Measurements from ENCODE around the gene RAMACL.

DNA sequence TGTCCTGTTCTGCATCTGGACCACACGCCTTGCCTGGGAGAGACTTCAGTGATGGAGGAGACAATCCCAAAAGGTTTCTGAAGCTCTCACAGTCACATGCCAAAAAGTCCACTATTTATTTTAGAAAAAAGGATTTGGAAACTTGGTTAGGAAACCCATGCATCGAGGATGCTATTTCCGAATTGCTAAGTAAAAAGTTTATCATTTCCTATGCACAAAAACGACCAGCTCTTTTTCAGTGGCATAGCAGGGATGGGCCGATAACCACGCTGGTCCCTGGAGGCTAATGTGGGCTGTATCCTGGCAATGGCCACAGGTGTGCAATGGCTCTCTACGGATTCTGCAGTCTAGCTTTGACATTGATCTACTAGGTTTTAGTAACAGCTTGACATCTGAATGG is 33.9 kb downstream of the RAMACL start:
- TF ChIP-seq, protein P1, sequence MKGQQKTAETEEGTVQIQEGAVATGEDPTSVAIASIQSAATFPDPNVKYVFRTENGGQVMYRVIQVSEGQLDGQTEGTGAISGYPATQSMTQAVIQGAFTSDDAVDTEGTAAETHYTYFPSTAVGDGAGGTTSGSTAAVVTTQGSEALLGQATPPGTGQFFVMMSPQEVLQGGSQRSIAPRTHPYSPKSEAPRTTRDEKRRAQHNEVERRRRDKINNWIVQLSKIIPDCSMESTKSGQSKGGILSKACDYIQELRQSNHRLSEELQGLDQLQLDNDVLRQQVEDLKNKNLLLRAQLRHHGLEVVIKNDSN (IDR thresholded peaks at IDR 0.05) = no peak
- no peak for TF ChIP-seq ZBTB7A (IDR thresholded peaks at IDR 0.05; ENCODE audit: low read depth)
- TF ChIP-seq, protein P2, sequence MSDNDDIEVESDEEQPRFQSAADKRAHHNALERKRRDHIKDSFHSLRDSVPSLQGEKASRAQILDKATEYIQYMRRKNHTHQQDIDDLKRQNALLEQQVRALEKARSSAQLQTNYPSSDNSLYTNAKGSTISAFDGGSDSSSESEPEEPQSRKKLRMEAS (IDR thresholded peaks at IDR 0.05) = no peak
- TF ChIP-seq CEBPB (IDR thresholded peaks at IDR 0.05) = no peak
- TF ChIP-seq YY1 (IDR thresholded peaks at IDR 0.05; ENCODE audit: low read depth) = no peak
- TF ChIP-seq EGR1 (IDR thresholded peaks at IDR 0.05) = no peak
- TF ChIP-seq CREB1 (IDR thresholded peaks at IDR 0.05; ENCODE audit: low read depth) = no peak
- no peak for TF ChIP-seq EP300 (IDR thresholded peaks at IDR 0.05; ENCODE audit: borderline replicate concordance)
- no peak for TF ChIP-seq RAD21 (IDR thresholded peaks at IDR 0.05; ENCODE audit: low read depth)
- no peak for TF ChIP-seq TAF1 (IDR thresholded peaks at IDR 0.05; ENCODE audit: low read depth)
- TF ChIP-seq TCF12 (IDR thresholded peaks at IDR 0.05; ENCODE audit: low read depth) = no peak
- TF ChIP-seq, protein P3, sequence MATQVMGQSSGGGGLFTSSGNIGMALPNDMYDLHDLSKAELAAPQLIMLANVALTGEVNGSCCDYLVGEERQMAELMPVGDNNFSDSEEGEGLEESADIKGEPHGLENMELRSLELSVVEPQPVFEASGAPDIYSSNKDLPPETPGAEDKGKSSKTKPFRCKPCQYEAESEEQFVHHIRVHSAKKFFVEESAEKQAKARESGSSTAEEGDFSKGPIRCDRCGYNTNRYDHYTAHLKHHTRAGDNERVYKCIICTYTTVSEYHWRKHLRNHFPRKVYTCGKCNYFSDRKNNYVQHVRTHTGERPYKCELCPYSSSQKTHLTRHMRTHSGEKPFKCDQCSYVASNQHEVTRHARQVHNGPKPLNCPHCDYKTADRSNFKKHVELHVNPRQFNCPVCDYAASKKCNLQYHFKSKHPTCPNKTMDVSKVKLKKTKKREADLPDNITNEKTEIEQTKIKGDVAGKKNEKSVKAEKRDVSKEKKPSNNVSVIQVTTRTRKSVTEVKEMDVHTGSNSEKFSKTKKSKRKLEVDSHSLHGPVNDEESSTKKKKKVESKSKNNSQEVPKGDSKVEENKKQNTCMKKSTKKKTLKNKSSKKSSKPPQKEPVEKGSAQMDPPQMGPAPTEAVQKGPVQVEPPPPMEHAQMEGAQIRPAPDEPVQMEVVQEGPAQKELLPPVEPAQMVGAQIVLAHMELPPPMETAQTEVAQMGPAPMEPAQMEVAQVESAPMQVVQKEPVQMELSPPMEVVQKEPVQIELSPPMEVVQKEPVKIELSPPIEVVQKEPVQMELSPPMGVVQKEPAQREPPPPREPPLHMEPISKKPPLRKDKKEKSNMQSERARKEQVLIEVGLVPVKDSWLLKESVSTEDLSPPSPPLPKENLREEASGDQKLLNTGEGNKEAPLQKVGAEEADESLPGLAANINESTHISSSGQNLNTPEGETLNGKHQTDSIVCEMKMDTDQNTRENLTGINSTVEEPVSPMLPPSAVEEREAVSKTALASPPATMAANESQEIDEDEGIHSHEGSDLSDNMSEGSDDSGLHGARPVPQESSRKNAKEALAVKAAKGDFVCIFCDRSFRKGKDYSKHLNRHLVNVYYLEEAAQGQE (IDR thresholded peaks at IDR 0.05; ENCODE audit: low read depth) = no peak
